HL-60 (cell line): Measurements from ENCODE around the gene MAP4.

Source experiments
- GABPA ChIP-seq: IDR thresholded peaks from 2 replicates; pipeline ENCODE4 v1.6.1; 2012; ENCODE audit warnings: low read depth
- POLR2AphosphoS5 ChIP-seq: IDR thresholded peaks from 2 replicates; pipeline ENCODE4 v1.6.1; 2012; ENCODE audit warnings: low read depth
- REST ChIP-seq: IDR thresholded peaks from 2 replicates; pipeline ENCODE4 v1.6.1; 2012; ENCODE audit warnings: low read depth; ENCODE audit not compliant: insufficient replicate concordance
- SPI1 ChIP-seq: IDR thresholded peaks from 2 replicates; pipeline ENCODE4 v1.6.1; 2012; ENCODE audit warnings: low read depth, mild to moderate bottlenecking, borderline replicate concordance
- TF ChIP-seq, protein P1 (sequence below): IDR thresholded peaks from one replicate; pipeline ENCODE4 v1.5.1; 2011; ENCODE audit warnings: low read length, control low read depth, inconsistent platforms; ENCODE audit not compliant: insufficient read depth

DNA sequence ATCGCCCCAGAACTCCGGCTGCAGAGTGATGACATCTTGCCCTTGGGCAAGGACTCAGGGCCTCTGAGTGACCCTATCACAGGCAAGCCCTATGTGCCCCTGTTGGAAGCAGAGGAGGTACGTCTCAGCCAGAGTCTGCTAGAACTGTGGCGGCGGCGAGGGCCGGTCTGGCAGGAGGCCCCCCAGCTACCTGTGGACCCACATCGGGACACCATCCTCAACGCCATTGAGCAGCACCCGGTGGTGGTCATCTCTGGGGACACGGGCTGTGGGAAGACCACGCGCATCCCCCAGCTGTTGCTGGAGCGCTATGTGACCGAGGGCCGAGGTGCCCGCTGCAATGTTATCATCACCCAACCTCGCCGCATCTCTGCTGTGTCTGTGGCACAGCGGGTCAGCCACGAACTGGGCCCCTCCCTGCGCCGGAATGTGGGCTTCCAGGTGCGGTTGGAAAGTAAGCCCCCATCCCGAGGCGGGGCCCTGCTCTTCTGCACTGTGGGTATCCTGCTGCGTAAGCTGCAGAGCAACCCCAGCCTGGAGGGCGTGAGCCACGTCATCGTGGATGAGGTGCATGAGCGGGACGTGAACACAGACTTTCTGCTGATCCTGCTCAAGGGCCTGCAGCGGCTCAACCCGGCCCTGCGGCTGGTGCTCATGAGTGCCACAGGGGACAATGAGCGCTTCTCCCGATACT is 169.9 kb downstream of the MAP4 start:
- TF ChIP-seq, protein P1, sequence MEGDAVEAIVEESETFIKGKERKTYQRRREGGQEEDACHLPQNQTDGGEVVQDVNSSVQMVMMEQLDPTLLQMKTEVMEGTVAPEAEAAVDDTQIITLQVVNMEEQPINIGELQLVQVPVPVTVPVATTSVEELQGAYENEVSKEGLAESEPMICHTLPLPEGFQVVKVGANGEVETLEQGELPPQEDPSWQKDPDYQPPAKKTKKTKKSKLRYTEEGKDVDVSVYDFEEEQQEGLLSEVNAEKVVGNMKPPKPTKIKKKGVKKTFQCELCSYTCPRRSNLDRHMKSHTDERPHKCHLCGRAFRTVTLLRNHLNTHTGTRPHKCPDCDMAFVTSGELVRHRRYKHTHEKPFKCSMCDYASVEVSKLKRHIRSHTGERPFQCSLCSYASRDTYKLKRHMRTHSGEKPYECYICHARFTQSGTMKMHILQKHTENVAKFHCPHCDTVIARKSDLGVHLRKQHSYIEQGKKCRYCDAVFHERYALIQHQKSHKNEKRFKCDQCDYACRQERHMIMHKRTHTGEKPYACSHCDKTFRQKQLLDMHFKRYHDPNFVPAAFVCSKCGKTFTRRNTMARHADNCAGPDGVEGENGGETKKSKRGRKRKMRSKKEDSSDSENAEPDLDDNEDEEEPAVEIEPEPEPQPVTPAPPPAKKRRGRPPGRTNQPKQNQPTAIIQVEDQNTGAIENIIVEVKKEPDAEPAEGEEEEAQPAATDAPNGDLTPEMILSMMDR: no peak
- TF ChIP-seq POLR2AphosphoS5 (no peak; the same call in 1 of the 2 replicates), SPI1 (no peak), GABPA (no peak), REST (no peak)
